Mucosa of rectum (tissue), 2 donors: Measurements from ENCODE around the gene NPFF.

Experiments used
- H3K27ac ChIP-seq, 2 donors: one replicate each; pipeline ENCODE4 v1.7.0; 2013; ENCODE audit warnings: inconsistent platforms in 2 of 2, low read depth in 2 of 2, low read length in 2 of 2
- H3K27me3 ChIP-seq, 2 donors: one replicate each; pipeline ENCODE4 v1.7.0; 2013; ENCODE audit warnings: low read length in 2 of 2; ENCODE audit not compliant: control insufficient read depth in 2 of 2, insufficient read depth in 2 of 2
- H3K36me3 ChIP-seq, 2 donors: one replicate each; pipeline ENCODE4 v1.7.0; 2013; ENCODE audit warnings: low read length in 2 of 2; ENCODE audit not compliant: control insufficient read depth in 2 of 2, insufficient read depth in 2 of 2
- H3K4me1 ChIP-seq, 2 donors: one replicate each; pipeline ENCODE4 v1.7.0; 2013; ENCODE audit warnings: low read length in 2 of 2, mild to moderate bottlenecking in 1 of 2; ENCODE audit not compliant: control insufficient read depth in 2 of 2, insufficient read depth in 2 of 2
- H3K4me3 ChIP-seq, 2 donors: one replicate each; pipeline ENCODE4 v1.7.0; 2013; ENCODE audit warnings: low read length in 2 of 2
- H3K9ac ChIP-seq, 2 donors: one replicate each; pipeline ENCODE4 v1.7.0; 2013; ENCODE audit warnings: low read length in 2 of 2, low read depth in 1 of 2, mild to moderate bottlenecking in 1 of 2
- H3K9me3 ChIP-seq, 2 donors: one replicate each; pipeline ENCODE4 v1.7.0; 2013; ENCODE audit warnings: low read length in 2 of 2; ENCODE audit not compliant: control insufficient read depth in 2 of 2
- donor health status: healthy.
- donor health status: Normal muscosa, but diverticular disease.

Gene NPFF

DNA sequence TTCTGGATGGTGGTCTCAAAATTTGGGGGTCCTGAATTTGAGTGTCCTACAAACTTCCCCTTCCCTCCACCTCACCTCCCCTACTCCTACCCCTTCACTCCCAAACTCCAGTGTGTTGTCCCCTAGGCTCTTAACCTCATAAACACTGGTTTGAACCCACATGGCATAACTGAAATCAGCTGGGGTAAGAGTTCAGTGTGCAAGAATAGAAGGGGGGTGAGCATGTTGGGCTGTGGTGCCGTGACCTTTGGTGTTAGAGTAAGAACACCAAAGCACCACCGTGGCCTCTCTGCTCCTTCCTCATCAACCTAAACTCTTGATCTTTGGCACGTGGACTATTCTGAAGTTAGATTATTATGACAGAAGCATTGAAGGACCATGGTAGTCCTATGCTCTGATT, 44.3 kb downstream of the NPFF start:
- no peak overlapping the region for H3K27ac ChIP-seq
- H3K36me3 ChIP-seq: peaks cover 91 to 98% of the 10 kb centered on the region in 2 donors
- H3K27me3 ChIP-seq: no peaks in the 10 kb centered on the region
- no peak overlapping the region for H3K9ac ChIP-seq
- no peaks in the 10 kb centered on the region for H3K9me3 ChIP-seq
- H3K4me3 ChIP-seq: no peak overlapping the region
- H3K4me1 ChIP-seq: no peaks in the 10 kb centered on the region

DNA sequence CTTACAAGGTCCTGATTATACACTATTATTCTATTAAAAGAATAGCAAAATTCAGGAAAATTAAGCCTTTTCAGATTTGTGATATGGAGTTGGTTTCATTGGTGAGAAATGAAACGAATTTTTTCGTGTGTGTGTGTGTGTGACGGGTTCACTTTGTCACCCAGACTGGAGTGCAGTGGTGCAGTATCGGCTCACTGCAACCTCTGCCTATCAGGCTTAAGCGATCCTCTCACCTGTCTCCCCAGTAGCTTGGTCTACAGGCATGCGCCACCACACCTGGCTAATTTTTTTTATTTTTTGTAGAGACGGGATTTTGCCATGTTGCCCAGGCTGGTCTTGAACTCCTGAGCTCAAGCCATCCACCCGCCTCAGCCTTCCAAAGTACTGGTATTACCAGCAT, 45.7 kb downstream of the NPFF start:
- Histone ChIP-seq H3K4me3 (no peak overlapping the region), H3K9me3 (no peaks in the 10 kb centered on the region), H3K36me3 (peaks cover 89 to 99% of the 10 kb centered on the region in 2 donors), H3K27me3 (no peaks in the 10 kb centered on the region), H3K27ac (no peak overlapping the region), H3K4me1 (no peaks in the 10 kb centered on the region), H3K9ac (no peak overlapping the region)

- Histone ChIP-seq H3K4me3 (no peak overlapping the region), H3K9me3 (no peaks in the 10 kb centered on the region), H3K27me3 (no peaks in the 10 kb centered on the region), H3K36me3 (peaks cover 89 to 99% of the 10 kb centered on the region in 2 donors), H3K27ac (no peak overlapping the region), H3K9ac (no peak overlapping the region), H3K4me1 (no peaks in the 10 kb centered on the region)
Measured at GRCh38 chr12:53461059-53461458, 46.2 kb downstream of the NPFF start.

DNA sequence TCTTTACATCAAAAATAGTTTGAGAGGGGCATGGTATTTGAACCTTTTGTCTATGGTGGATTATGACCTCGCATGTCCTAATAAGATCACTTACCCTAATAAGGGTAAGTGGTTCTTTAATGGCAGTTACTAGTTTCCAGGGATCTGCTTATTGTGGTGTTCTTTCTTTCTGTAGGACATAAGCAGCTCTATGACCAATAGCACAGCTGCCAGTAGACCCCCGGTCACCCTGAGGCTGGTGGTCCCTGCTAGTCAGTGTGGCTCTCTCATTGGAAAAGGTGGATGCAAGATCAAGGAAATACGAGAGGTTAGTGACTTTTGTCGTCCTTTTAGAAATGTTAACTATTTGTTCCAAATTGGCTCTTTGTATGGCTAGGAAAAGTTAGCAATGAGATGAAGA, 48.2 kb downstream of the NPFF start:
- Histone ChIP-seq H3K9ac (no peak overlapping the region), H3K27ac (no peak overlapping the region), H3K36me3 (peaks cover 86 to 99% of the 10 kb centered on the region in 2 donors), H3K4me1 (peaks cover under 1 to 2% of the 10 kb centered on the region in 2 donors), H3K9me3 (no peaks in the 10 kb centered on the region), H3K27me3 (no peaks in the 10 kb centered on the region), H3K4me3 (no peak overlapping the region)
